Measurements from ENCODE around the gene RCE1.

DNA sequence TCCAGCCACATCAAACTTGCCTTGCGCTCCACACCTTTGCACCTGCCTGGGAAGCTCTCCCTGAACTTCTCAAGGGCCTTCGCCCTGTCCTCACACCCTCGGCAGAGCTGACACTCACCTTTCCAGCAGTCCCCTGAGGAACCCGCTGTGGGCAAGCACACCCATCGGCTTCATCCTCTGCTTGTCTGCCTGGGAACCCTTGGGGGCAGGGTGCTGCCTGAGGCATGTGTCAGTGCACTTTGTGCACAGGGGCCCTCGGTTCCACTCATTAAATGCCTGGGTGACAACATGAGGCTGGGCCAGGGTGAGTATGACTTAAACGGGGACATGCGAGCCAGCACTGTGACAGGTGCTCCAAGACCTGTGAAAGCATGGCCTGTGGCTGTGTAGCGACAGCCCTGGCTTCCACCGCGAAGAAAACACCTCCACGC lies 11.0 kb downstream of the RCE1 start:
- TF ChIP-seq, protein P1, sequence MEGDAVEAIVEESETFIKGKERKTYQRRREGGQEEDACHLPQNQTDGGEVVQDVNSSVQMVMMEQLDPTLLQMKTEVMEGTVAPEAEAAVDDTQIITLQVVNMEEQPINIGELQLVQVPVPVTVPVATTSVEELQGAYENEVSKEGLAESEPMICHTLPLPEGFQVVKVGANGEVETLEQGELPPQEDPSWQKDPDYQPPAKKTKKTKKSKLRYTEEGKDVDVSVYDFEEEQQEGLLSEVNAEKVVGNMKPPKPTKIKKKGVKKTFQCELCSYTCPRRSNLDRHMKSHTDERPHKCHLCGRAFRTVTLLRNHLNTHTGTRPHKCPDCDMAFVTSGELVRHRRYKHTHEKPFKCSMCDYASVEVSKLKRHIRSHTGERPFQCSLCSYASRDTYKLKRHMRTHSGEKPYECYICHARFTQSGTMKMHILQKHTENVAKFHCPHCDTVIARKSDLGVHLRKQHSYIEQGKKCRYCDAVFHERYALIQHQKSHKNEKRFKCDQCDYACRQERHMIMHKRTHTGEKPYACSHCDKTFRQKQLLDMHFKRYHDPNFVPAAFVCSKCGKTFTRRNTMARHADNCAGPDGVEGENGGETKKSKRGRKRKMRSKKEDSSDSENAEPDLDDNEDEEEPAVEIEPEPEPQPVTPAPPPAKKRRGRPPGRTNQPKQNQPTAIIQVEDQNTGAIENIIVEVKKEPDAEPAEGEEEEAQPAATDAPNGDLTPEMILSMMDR (IDR thresholded peaks at IDR 0.05) = no peak
- TF ChIP-seq POLR2A (IDR thresholded peaks at IDR 0.05) (no peak), POLR2AphosphoS5 (IDR thresholded peaks at IDR 0.05) (no peak)
